ENCODE data around the gene SSBP1.
"Not testable (repeated sequence)": the region's sequence is repeated elsewhere in the genome, so short reads cannot be mapped to it uniquely, and the experiment has no call there.

SSBP1 gene, protein sequence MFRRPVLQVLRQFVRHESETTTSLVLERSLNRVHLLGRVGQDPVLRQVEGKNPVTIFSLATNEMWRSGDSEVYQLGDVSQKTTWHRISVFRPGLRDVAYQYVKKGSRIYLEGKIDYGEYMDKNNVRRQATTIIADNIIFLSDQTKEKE

DNA sequence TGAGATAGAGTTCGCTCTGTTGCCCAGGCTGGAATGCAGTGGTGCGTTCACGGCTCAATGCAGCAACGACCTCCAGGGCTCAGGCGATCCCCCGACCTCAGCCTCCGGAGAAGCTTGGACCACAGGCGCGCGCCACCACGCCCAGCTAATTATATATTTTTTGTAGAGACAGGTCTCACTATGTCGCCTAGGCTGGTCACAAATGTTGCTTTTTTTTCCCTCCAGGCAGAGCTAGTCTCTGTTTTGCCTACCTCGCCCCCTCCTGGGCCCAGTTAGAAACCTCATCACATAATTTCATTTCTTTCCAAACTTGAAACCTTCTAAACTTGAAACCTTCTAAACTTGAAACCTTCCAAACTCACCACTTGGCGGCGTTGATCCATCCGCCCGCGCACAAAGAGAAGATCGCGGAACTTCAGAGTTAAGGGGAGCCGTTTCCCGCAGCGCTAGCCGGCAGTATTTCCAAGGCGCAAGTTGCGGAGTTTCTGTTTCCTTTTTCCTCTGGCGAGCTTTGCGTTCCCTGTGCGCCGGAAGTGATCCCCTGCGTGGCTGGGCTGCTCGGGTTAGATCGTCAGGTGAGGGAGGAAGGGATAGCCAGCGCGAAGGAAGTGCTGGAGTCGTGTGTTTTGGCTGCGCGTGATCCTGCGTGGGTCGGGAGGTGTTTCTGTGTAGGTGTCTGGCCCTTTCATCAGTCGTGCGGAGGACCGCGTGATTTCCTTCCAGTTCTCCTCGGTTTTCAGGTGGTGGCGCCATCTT, at the start of gene SSBP1:
Gene SSBP1, plus strand, starts transcription at position 523 of the 756 bp plus-strand sequence. CDS start 809 bp downstream, outside the sequence.
- DNase-seq = peak; percentile 96

DNA sequence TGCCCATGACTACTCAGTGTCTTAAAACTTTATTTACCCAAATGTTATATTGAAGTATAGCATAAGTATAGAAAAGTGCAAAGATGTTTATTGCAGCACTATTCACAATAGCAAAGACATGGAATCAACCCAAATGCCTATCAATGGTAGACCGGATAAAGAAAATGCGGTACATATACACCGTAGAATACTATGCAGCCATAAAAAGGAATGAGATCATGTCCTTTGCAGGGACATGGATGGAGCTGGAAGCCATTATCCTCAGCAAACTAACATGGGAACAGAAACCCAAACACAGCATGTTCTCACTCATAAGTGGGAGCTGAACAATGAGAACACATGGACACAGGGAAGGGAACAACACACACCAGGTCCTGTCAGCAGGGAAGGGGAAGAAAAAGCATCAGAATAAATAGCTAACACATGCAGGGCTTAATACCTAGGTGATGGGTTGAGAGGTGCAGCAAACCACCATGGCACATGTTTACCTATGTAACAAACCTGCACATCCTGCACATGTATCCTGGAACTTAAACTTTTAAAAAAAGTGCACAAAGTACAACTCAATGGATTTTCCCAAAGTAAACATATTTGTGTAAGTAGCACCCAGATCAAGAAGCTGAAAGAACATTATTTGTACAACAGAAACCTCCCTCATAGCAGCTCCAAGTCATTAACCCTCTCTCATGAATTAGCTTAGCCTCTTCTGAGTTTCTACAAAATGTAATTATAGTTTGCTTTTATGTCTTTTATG, 48.9 kb upstream of the SSBP1 start:
- not testable (repeated sequence) for DNase-seq

DNA sequence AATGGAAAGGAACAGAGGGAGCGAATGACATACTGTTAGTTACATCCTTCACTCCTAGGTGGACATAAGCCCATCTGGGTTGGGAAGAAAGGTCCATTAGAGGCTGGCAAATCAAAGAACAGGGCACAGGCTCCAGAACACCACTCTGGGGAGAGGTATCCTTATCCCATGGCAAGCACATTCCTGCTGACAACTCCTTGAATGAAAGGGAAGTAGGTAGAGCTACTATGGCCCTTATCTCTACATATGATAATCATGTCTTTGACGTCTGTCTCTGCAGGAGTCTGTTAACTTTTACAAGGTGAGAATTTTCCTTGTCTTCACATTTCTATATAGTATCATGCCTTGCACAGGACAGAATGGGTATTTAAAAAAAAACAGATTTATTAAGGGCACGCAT, 46.6 kb upstream of the SSBP1 start:
- DNase-seq = no peak

DNA sequence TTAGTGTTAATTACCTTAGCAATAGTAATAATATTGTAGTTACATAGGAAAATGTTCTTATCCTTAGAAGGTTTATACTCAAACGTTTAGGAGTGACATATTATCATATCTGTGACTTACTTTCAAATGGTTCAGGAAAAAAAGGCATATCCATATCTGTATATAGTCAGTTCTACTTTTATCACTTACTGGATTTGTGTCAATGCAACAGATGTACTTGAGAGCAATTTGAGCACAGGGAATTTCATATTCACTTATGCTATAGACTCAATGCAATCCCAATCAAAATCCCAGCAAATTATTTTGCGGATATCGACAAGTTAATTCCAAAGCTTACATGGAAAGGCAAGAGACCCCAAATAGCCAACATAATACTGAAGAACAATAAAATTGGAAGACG, 46.2 kb upstream of the SSBP1 start:
- DNase-seq = no peak

DNA sequence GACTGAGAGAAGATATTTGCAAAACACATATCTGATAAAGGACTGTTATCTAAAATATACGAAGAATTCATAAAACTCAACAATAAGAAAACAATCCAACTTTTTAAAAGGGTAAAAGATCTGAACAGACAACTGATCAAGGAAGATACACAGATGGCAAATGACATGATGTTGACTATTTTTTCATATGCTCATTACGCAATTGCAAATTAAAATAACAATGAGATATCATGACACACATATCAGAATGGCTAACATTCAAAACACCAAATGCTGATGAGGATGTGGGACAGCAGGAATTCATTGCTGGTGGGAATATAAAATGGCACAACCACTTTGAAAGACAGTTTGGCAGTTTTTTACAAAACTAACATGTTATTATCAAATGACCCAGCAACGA, 45.1 kb upstream of the SSBP1 start:
- no peak for DNase-seq

DNA sequence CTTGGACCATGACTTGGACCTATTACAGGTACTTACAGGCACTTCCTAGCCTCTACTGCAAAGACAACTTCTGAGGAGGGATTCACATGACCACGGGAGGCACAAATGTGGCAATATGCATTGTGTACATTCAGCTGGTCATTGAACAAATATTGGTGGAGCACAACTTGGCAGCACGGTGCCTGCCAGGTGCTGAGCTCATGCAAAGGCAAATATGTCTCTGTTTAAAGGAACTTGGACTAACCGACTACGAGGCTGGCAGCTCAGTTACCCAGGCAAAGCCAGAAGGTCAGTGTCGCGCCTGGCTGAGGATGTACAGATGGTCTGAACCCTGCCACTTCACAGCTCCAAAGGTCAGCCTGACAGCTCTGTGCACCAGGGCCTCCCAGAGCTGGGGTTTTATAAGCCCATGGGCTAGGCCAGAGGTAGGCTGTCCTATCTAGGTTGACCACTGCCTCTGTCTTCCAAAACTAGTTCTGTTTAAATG, 42.3 kb upstream of the SSBP1 start:
- DNase-seq = peak; percentile 44

DNA sequence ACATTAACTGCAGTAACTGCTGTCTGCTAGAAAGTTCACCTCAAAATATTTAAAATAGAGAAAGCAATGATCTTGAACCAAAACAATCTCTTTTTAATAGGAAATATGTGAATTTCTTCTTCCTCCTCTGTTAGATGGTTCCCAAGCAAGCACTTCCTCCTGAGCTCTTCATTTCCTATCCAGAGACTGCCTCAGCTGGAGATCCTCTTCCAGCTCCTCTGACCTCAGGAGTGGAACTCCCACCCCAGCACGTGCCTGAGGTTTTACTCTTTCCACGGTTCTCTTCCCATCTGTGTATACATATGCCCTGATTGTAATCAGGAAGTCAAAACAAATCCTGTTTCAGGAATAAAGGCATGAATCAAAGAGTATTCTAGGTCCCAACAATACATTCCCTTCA, 41.8 kb upstream of the SSBP1 start:
- no peak for DNase-seq

DNA sequence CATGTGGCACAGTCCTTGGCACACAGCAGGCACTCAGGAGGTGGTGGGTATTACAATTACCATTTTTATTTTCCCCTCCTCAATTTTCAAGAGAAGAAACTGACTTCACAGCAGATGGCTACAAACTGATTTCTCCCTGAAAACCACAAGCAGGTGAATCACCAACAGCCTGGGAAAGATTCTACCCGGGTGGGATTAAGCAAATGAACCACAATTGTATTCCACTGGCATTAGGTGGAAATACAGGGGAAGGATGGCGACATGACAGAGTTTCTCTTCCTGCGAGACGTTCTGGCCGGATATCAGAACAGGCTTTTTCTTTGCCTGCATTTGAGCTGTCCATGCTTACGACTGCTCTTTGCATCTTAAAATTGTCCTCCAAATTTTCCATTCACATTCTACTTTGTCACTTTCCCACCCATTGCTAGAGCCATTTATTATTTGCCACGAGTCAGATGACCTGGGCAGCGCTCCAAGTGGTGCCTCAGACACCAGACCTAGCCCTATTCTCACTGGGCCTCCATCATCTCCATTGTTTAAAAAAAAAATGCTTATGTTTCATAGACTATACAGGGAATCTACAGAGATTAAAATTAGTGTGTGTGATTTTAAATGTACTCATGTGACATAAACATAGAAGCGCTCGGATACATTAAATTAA, 40.8 kb upstream of the SSBP1 start:
- DNase-seq = peak; percentile 43

DNA sequence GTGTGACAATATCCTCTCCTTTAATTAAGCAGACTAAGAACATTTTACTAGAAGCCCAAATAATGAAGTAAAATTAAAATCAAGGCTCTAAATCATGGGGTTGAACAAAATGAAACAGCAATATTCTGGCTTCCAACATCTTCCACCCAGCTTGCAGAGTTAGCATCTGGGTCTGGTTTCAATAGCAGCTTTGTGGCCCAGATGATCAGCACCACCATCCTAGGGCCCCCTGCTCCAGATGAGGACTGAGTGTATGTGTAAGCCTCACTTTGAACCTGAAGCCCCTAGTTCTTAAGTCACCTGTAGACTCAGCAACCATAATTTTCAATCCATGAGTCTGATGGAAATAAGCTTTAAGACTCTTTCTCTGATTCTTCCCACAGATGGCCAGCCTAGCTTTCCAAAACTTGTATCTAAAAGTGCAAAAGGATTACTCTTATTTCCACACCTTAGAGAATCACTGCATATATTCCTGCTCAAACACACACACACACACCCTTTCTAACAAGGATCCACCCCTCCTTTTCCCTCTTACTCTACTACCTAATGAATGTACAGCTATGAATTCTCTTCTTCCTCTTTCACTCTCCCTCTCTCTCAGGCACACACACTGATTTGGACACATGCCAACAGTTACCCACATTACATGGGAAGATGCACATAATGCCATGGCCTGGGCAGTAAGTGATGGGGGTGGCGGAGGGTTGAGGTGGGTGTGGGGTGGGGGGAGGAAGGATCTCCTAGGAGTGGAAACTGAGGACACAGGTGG, 39.7 kb upstream of the SSBP1 start:
- DNase-seq = peak; percentile 9

DNA sequence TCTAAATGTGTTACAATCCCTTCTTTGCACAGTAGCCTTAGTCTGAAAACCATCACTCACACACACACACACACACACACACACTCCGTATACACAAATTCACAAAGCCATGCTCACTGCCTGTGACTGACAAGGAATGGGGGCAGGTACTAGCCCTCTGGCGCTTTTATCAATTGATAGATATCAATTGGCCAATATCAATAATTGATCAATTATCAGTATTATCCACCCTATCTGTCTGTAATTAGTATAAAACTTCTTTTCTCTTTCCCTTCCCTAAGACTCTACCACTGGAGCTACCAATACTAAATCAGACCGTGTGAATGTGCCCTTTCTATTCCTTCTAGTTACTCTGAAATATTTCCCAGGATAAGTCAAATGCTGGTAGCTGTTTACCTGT, 38.3 kb upstream of the SSBP1 start:
- DNase-seq = no peak

DNA sequence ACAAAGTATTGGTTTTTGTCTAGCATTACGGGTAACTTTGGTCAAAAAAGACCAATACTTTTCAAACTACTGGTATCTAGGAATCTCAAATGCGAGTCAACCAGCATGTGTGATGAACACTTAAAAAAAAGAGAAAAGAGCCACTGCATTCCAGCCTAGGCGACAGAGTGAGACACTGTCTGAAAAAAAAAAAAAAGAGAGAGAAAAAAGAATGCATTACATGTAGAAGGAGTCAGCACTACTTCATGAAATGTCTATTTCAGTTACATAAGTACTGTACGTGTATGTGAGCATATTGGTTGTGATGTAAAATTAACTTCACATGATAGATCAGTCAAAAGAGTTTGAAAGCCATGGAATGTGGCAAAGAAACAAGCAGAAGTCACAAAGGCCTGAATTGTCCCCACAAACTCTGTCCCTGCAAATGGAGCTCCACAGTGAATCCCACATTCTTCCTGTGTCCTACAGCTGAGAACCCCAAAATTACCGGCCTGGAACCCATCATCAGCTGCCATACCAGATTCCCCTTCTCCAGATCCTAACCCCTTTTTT, 37.8 kb upstream of the SSBP1 start:
- no peak for DNase-seq

DNA sequence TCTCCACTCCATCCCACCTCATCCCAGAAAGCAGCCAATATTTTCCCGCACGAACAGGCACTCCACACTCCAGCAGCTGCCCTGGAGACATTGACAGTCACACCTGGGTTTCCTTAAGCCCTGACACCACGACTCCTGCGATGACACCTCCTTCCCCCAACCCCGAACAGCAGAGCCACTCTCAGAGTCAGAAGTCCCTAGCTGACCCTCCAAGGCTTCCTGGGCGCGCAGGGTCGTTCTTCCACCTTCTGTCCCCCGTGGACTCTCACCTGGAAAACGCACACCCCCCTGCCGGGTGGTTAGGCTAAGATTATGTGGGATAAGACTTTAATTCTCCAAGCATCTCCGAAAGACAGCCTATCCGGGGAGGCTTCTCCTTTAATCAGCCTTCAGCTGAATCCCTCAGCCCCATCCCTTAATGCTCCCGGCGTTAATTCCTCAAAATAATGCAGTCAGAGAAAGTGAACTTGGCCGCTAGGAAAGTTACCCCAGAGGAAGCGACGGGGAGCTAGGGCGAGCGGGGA, 37.2 kb upstream of the SSBP1 start:
- no peak for DNase-seq

DNA sequence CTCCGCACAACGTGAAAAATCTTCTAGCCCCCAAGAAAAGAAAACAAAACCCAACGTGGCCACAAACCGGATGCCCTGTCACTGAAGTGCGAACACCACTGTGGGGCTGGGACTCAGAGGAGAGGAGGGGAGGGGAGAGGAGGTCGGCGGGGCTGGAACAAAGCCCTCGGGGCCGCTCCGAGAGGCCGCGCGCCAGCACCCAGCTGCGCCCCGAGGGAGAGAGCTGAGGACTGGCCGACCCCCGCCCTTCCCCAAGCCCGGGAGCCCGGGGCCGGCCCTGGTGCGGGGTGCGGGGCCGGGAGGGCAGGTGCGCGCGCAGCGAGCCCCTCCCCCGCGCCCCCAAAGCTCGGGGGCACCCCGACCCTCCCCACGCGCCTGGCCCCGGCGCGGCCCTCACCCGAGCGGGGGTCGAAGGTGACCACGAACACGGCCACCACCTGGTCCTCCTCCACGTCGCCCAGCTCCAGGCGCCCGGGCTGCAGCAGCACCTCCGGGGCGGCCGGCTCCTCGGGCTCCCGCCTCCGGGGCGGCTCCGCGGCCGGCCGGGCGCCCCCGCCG, 36.6 kb upstream of the SSBP1 start:
- DNase-seq = peak; percentile 48

DNA sequence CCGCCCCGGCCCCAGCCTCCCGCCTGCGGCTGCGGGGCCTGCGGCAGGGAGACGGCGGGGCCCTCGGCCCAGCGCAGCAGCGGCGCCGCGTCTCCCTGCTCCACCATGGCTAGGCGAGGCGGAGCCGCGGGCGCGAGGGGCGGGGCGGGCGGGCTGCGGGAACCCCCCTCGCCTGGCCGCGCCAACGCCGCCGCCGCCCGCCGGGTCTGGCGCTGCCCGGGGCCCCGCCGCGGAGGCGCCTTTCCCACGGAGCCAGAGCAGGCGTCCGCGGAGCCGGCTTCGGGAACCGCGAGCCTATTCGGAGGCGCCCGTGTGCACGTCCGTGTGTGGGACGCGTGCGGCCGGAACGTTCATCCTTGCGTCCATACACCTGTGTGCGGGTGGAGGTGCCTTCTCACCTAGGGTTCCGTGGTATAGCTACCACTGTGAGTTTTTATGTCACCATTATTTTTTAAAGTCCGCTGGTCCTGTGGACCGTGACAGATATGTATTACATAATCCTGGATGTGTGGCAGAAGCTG, 36.1 kb upstream of the SSBP1 start, which contains the start of gene DENND11:
Gene DENND11, minus strand, starts transcription at position 120 of the 521 bp plus-strand sequence. Its CDS starts 13 bp downstream, at position 107.
- DNase-seq = peak; percentile 70

DNA sequence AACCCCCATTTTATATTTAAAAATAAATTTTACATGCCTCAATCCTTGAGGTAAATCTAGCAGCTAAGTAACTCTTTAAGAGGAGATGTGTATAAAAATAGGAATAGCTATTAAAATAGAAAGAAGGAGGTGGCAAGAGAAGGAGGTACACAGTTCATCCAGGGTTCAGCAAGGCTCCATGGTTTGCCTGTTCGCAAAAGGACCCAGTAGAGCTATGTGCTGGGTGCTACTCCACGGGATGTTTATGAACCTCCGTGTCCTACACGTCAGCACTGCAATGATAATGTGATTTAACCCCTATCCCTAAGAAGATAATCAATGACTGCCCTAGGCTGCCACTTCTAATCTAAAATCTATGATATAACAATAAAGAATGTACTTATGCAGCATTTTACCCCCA, 35.3 kb upstream of the SSBP1 start:
- DNase-seq = no peak

DNA sequence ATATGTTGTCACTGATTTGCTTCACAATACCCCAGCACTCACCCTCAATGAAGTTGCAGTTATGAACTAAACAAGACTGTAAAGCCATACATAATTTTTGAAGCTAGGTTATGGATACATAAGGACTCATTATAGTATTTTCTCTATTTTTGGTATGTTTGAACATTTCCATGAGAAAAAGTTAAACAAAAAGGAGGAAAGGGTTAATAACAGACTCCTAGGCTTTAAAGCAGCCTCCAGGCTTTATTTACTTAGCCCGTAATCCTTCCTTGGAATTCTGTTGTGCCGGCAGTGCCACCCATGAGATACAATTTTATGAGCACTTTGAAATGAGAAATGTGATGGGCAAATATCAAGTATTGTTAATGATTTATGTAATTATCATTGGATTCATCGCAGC, 34.0 kb upstream of the SSBP1 start:
- DNase-seq = no peak

DNA sequence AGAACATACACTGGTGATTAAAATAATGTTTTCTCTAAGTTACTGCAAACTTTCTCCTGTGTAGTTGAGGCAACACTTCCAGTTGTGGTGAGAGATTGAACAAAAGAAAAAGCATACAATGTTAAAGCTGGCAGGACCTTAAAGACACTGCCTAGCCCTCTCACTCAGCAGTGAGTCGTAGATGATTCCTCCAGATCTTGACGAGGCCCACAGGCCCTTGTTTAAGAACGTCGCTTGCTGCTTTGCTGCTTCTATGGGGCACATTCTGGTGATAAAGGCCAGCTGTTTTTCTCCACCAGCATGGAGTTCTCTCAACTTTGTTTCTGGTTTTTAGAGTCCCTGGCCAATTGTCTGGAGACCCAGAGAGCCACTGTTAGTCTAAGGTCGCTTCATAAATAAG, 33.4 kb upstream of the SSBP1 start:
- DNase-seq = no peak

DNA sequence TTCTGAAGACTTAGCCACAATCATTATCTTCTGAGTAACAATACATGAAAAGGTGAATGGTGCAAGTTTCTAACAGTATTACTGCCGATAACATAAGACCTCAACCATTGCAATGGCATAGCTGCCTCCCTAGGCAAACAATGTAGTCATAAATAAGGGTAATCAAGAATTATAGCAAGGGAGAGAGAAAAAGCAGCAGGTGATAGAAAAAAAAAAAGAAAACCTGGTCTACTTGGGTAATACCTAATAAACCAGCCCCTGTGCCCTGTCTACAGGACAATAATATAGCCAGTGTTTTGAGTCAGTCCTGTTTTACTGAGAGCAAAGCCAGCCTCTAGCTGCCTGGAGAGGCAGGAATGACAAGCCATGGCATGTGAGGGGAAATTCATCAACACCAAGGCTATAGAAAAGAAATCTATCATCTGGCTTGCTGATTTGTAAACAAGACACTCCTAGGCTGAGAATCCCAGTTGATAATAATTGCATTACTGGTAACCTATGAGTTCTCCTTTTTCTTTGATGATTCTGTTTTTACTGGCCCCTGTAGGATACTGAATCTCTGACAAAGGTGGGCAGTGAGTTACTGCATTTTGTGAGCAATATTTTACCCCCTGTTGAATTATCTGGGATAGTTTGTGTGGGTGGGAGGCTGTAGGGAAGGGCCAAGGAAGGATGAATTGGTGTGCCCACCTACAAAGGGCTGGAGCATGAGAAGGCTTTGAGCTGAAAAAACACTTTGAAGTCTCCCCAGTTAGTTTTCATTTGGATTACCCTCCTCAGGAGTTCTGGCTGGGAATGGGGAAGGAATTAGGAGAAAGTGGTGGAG, 31.7 kb upstream of the SSBP1 start:
- peak; percentile 37 for DNase-seq

DNA sequence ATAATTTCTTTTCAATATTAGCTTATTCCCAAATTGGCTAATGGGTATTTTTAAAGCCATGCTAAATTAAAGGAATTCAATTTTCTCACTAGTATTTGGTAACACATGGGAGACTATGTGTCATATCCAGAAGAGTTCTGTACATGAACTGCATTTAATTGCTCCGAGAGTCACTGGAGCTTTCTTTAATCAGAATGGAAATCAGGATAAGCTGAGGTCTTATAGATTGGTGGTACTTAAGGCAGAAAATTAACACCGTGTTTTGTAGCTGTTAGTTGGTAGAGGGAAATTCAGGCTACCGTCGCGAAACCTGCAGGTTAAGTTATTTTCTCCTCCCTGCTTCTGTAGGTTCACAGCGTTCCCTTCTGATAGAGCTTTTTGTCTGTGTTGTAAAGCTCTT, 29.8 kb upstream of the SSBP1 start, which contains the start of gene WEE2:
Gene WEE2, plus strand, starts transcription at position 3 of the 400 bp plus-strand sequence. CDS start 406 bp downstream, outside the sequence.
- peak; percentile 35 for DNase-seq

DNA sequence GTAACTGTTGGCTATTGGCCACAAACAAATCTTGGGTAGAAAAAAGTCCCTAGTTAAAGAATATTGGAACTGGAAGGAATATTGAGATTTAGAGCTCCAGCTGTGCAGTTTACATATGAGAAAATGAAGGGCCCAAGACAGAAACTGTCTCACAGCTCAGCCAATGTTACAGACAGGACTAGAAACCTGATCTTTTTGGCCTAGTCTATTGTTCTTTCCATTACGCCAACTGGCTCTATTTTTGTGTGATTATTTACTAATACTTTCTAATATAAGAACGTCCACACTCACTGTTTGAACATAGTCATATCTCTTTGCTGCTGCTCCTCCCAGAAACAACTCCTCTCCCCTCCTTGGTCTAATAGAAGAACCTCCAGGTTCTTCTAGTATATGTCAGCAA, 28.8 kb upstream of the SSBP1 start:
- no peak for DNase-seq
